C4-2B (cell line): ENCODE data around the gene FOXJ2.

Source experiments
- CTCF ChIP-seq: fragments of 450-650 bp; conservative IDR thresholded peaks from 2 replicates; pipeline ENCODE4 v1.5.1; 2017; ENCODE audit warnings: mild to moderate bottlenecking
- ZFX ChIP-seq: fragments of 450-650 bp; IDR thresholded peaks from 2 replicates; pipeline ENCODE4 v1.6.1; 2017

- TF ChIP-seq CTCF (no peak), ZFX (no peak)
Observed at GRCh38 chr12:8057306-8057705, 24.8 kb downstream of the FOXJ2 start.
